ENCODE measurements around the gene TCEA2. TPM values are rescaled to one million over a fixed set of nuclear protein-coding genes. Genes with fewer than 3 reads are reported as not detected.

The TCEA2 gene
- total and polyA plus RNA-seq, 2 of the 13 experiments (the other 11 are each of a cell fraction or from before 2014, with no cell fraction given), result 28.1 to 33.7 TPM

DNA sequence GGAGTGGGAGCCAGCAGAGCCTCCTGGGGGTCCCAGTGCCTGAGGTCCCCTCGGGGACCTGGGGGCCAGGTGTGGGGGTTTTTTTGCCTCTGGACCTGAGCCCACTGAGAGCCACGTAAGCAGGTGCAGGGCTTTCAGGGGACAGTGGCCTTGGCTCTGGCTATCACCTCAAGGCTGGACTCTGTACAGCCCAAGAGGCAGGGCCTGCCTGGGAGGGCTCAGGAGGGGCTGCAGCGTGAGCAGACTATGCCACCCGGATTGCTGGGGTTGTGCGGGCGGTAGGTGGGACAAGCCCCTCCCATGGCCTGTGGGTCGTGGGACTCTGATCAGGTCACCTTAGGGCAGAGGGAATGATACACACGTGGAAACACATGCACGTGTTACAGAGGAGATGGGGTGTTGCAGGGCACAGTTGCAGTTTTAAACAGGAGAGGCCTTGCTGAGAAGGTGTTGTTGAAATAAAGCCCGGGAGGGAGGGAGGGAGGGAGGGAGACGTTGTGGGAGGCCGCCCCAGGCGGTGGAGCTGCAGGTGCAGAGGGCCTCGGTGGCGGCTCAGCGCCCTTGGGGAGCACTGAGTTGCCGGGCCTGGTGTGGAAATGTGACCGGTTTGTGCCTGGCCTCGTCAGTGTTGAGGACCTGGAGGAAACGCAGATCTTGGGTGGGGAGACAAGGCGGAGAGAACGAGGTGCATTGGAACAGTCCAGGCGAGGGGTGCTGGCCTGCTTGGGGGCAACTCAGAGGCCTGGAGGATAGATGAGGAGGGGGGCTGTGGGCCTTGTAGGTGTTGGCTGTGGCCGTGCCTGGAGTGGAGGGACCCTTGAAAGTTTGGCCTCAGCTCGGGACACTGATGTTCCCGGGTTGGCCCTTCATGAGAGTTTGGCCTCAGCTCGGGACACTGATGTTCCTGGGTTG lies 2.3 kb downstream of the TCEA2 start (continued):
- TF ChIP-seq, protein P1, sequence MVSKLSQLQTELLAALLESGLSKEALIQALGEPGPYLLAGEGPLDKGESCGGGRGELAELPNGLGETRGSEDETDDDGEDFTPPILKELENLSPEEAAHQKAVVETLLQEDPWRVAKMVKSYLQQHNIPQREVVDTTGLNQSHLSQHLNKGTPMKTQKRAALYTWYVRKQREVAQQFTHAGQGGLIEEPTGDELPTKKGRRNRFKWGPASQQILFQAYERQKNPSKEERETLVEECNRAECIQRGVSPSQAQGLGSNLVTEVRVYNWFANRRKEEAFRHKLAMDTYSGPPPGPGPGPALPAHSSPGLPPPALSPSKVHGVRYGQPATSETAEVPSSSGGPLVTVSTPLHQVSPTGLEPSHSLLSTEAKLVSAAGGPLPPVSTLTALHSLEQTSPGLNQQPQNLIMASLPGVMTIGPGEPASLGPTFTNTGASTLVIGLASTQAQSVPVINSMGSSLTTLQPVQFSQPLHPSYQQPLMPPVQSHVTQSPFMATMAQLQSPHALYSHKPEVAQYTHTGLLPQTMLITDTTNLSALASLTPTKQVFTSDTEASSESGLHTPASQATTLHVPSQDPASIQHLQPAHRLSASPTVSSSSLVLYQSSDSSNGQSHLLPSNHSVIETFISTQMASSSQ (IDR thresholded peaks at IDR 0.05; ENCODE audit: low read depth), result no peak
- TF ChIP-seq, protein P1 (CRISPR knock-in tag; IDR thresholded peaks at IDR 0.05; ENCODE audit: borderline replicate concordance), result peak; percentile 53; the same call in 1 of the 2 replicates
- no peak for TF ChIP-seq FOXA1 (IDR thresholded peaks at IDR 0.05)
- no peak for TF ChIP-seq FOXA1 (CRISPR knock-in tag; IDR thresholded peaks at IDR 0.05)
- TF ChIP-seq ZNF337 (CRISPR knock-in tag; IDR thresholded peaks at IDR 0.05; ENCODE audit: borderline replicate concordance, low read depth), result no peak
- no peak for TF ChIP-seq NFE2L2 (IDR thresholded peaks at IDR 0.05; ENCODE audit: low read length)
- TF ChIP-seq IRX3 (CRISPR knock-in tag; IDR thresholded peaks at IDR 0.05; ENCODE audit: borderline replicate concordance, low read depth), result peak; percentile 86
- TF ChIP-seq ZNF841 (CRISPR knock-in tag; IDR thresholded peaks at IDR 0.05; ENCODE audit: borderline replicate concordance), result 0 out of 2 replicates have a peak, but pooled peaks have one; percentile 45
- no peak for TF ChIP-seq ZNF24 (IDR thresholded peaks at IDR 0.05)
- no peak; the same call in none of the 2 replicates for TF ChIP-seq ZNF619 (CRISPR knock-in tag; IDR thresholded peaks at IDR 0.05)
- no peak for TF ChIP-seq CEBPB (IDR thresholded peaks at IDR 0.05; ENCODE audit: borderline replicate concordance, low read depth, low read length)
- TF ChIP-seq ZBTB46 (CRISPR knock-in tag; IDR thresholded peaks at IDR 0.05; ENCODE audit: borderline replicate concordance), result no peak
- peak; percentile 57 for TF ChIP-seq ZNF225 (CRISPR knock-in tag; IDR thresholded peaks at IDR 0.05)
- TF ChIP-seq RERE (CRISPR knock-in tag; IDR thresholded peaks at IDR 0.05; ENCODE audit: low read depth), result no peak
- TF ChIP-seq, protein P2, sequence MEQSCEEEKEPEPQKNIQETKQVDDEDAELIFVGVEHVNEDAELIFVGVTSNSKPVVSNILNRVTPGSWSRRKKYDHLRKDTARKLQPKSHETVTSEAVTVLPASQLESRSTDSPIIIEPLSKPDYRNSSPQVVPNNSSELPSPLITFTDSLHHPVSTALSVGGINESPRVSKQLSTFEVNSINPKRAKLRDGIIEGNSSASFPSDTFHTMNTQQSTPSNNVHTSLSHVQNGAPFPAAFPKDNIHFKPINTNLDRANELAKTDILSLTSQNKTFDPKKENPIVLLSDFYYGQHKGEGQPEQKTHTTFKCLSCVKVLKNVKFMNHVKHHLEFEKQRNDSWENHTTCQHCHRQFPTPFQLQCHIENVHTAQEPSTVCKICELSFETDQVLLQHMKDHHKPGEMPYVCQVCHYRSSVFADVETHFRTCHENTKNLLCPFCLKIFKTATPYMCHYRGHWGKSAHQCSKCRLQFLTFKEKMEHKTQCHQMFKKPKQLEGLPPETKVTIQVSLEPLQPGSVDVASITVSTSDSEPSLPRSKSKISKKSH (CRISPR knock-in tag; IDR thresholded peaks at IDR 0.05; ENCODE audit: borderline replicate concordance), result peak; percentile 60; the same call in 1 of the 2 replicates
